ENCODE data around the gene COL6A2. TPM values are rescaled to one million over a fixed set of nuclear protein-coding genes. Genes with fewer than 3 reads are reported as not detected.

Gene COL6A2
- total and polyA plus RNA-seq, 4 experiments from 2014 or later: 0.77 to 25.7 (median 11.6) TPM

GRCh38 chr21:46115441-46116188, 17.7 kb downstream of the COL6A2 start:
- DNase-seq: no peak
- no peaks in the 10 kb centered on the region for H3K4me1 ChIP-seq (ENCODE audit: insufficient read depth, low read length)
- CTCF ChIA-PET (ENCODE audit: partially characterized antibody): no interaction called here
- no peaks in the 10 kb centered on the region for H3K27me3 Mint-ChIP-seq
- no peaks in the 10 kb centered on the region for H3K4me1 Mint-ChIP-seq
- no peak overlapping the region for H3K4me3 Mint-ChIP-seq
- no peak overlapping the region for H3K27ac Mint-ChIP-seq
- no peak overlapping the region for H3K4me3 ChIP-seq (ENCODE audit: low read length in 2 of 2)
- H3K36me3 ChIP-seq (ENCODE audit: insufficient read depth, low read length): no peaks in the 10 kb centered on the region
- peaks cover 0 to 7% of the 10 kb centered on the region in 2 donors for H3K9me3 ChIP-seq (ENCODE audit: control insufficient read depth in 1 of 2, low read length in 2 of 2)
- peaks cover 0 to 3% of the 10 kb centered on the region in 2 donors for H3K36me3 Mint-ChIP-seq
- intact Hi-C loops (cut with micrococcal nuclease): no loop called here
- POLR2A ChIA-PET (ENCODE audit: partially characterized antibody): no interaction called here
- H3K27me3 ChIP-seq (ENCODE audit: insufficient read depth, low read length): no peaks in the 10 kb centered on the region
- H3K27ac ChIP-seq (ENCODE audit: low read depth, low read length): no peak overlapping the region
- peaks cover 0 to 4% (median 0%) of the 10 kb centered on the region in 8 donors for H3K9me3 Mint-ChIP-seq

GRCh38 chr21:46116189-46116775, 18.4 kb downstream of the COL6A2 start:
- no peaks in the 10 kb centered on the region for H3K4me1 Mint-ChIP-seq
- H3K27me3 Mint-ChIP-seq: no peaks in the 10 kb centered on the region
- intact Hi-C loops (cut with micrococcal nuclease): no loop called here
- no peaks in the 10 kb centered on the region for H3K4me1 ChIP-seq (ENCODE audit: insufficient read depth, low read length)
- H3K27me3 ChIP-seq (ENCODE audit: insufficient read depth, low read length): no peaks in the 10 kb centered on the region
- peaks cover 0 to 3% of the 10 kb centered on the region in 2 donors for H3K36me3 Mint-ChIP-seq
- POLR2A ChIA-PET (ENCODE audit: partially characterized antibody): no interaction called here
- no peak overlapping the region for H3K4me3 Mint-ChIP-seq
- no peaks in the 10 kb centered on the region for H3K36me3 ChIP-seq (ENCODE audit: insufficient read depth, low read length)
- DNase-seq: no peak
- H3K27ac Mint-ChIP-seq: no peak overlapping the region
- H3K27ac ChIP-seq (ENCODE audit: low read depth, low read length): no peak overlapping the region
- H3K9me3 Mint-ChIP-seq: peaks cover 0 to 4% (median 0%) of the 10 kb centered on the region in 8 donors
- no peak overlapping the region for H3K4me3 ChIP-seq (ENCODE audit: low read length in 2 of 2)
- peaks cover 0 to 7% of the 10 kb centered on the region in 2 donors for H3K9me3 ChIP-seq (ENCODE audit: control insufficient read depth in 1 of 2, low read length in 2 of 2)
- CTCF ChIA-PET (ENCODE audit: partially characterized antibody): no interaction called here

GRCh38 chr21:46116776-46117585, 19.1 kb downstream of the COL6A2 start:
- ChIA-PET POLR2A (ENCODE audit: partially characterized antibody) (no interaction called here), CTCF (ENCODE audit: partially characterized antibody) (no interaction called here)
- Mint-ChIP-seq H3K9me3 (peaks cover 0 to 4% (median 0%) of the 10 kb centered on the region in 8 donors), H3K27ac (no peak overlapping the region), H3K4me1 (no peaks in the 10 kb centered on the region), H3K4me3 (no peak overlapping the region), H3K27me3 (no peaks in the 10 kb centered on the region), H3K36me3 (peaks cover 0 to 3% of the 10 kb centered on the region in 2 donors)
- H3K27ac ChIP-seq (ENCODE audit: low read depth, low read length): no peak overlapping the region
- no peak overlapping the region for H3K4me3 ChIP-seq (ENCODE audit: low read length in 2 of 2)
- peaks cover 0 to 7% of the 10 kb centered on the region in 2 donors for H3K9me3 ChIP-seq (ENCODE audit: control insufficient read depth in 1 of 2, low read length in 2 of 2)
- H3K27me3 ChIP-seq (ENCODE audit: insufficient read depth, low read length): no peaks in the 10 kb centered on the region
- H3K4me1 ChIP-seq (ENCODE audit: insufficient read depth, low read length): no peaks in the 10 kb centered on the region
- H3K36me3 ChIP-seq (ENCODE audit: insufficient read depth, low read length): no peaks in the 10 kb centered on the region
- no peak for DNase-seq
- intact Hi-C loops (cut with micrococcal nuclease): no loop called here

GRCh38 chr21:46117586-46118315, 19.8 kb downstream of the COL6A2 start:
- H3K4me3 ChIP-seq (ENCODE audit: low read length in 2 of 2): no peak overlapping the region
- Mint-ChIP-seq H3K27me3 (no peaks in the 10 kb centered on the region), H3K36me3 (peaks cover 0 to 3% of the 10 kb centered on the region in 2 donors), H3K9me3 (peaks cover 0 to 4% (median 0%) of the 10 kb centered on the region in 8 donors), H3K27ac (no peak overlapping the region), H3K4me1 (no peaks in the 10 kb centered on the region), H3K4me3 (no peak overlapping the region)
- H3K36me3 ChIP-seq (ENCODE audit: insufficient read depth, low read length): no peaks in the 10 kb centered on the region
- ChIA-PET POLR2A (ENCODE audit: partially characterized antibody) (no interaction called here), CTCF (ENCODE audit: partially characterized antibody) (no interaction called here)
- intact Hi-C loops (cut with micrococcal nuclease): no loop called here
- H3K9me3 ChIP-seq (ENCODE audit: control insufficient read depth in 1 of 2, low read length in 2 of 2): peaks cover 0 to 7% of the 10 kb centered on the region in 2 donors
- DNase-seq: no peak
- H3K27ac ChIP-seq (ENCODE audit: low read depth, low read length): no peak overlapping the region
- no peaks in the 10 kb centered on the region for H3K4me1 ChIP-seq (ENCODE audit: insufficient read depth, low read length)
- H3K27me3 ChIP-seq (ENCODE audit: insufficient read depth, low read length): no peaks in the 10 kb centered on the region

GRCh38 chr21:46118316-46119143, 20.6 kb downstream of the COL6A2 start:
- intact Hi-C loops (cut with micrococcal nuclease): no loop called here
- H3K4me1 ChIP-seq (ENCODE audit: insufficient read depth, low read length): no peaks in the 10 kb centered on the region
- no peaks in the 10 kb centered on the region for H3K27me3 Mint-ChIP-seq
- peaks cover 0 to 7% of the 10 kb centered on the region in 2 donors for H3K9me3 ChIP-seq (ENCODE audit: control insufficient read depth in 1 of 2, low read length in 2 of 2)
- H3K4me3 Mint-ChIP-seq: no peak overlapping the region
- no peak overlapping the region for H3K27ac Mint-ChIP-seq
- no peak overlapping the region for H3K27ac ChIP-seq (ENCODE audit: low read depth, low read length)
- POLR2A ChIA-PET (ENCODE audit: partially characterized antibody): no interaction called here
- no peaks in the 10 kb centered on the region for H3K27me3 ChIP-seq (ENCODE audit: insufficient read depth, low read length)
- H3K36me3 Mint-ChIP-seq: peaks cover 0 to 3% of the 10 kb centered on the region in 2 donors
- peaks cover 0 to 4% (median 0%) of the 10 kb centered on the region in 8 donors for H3K9me3 Mint-ChIP-seq
- no peaks in the 10 kb centered on the region for H3K4me1 Mint-ChIP-seq
- no peak for DNase-seq
- no peaks in the 10 kb centered on the region for H3K36me3 ChIP-seq (ENCODE audit: insufficient read depth, low read length)
- H3K4me3 ChIP-seq (ENCODE audit: low read length in 2 of 2): no peak overlapping the region
- CTCF ChIA-PET (ENCODE audit: partially characterized antibody): no interaction called here

GRCh38 chr21:46119144-46119636, 21.3 kb downstream of the COL6A2 start:
- Mint-ChIP-seq H3K4me3 (no peak overlapping the region), H3K27ac (no peak overlapping the region), H3K36me3 (peaks cover 0 to 3% of the 10 kb centered on the region in 2 donors), H3K4me1 (no peaks in the 10 kb centered on the region), H3K9me3 (peaks cover 0 to 1% (median 0%) of the 10 kb centered on the region in 8 donors), H3K27me3 (no peaks in the 10 kb centered on the region)
- H3K9me3 ChIP-seq (ENCODE audit: control insufficient read depth in 1 of 2, low read length in 2 of 2): peaks cover 0 to 7% of the 10 kb centered on the region in 2 donors
- intact Hi-C loops (cut with micrococcal nuclease): no loop called here
- H3K4me1 ChIP-seq (ENCODE audit: insufficient read depth, low read length): no peaks in the 10 kb centered on the region
- H3K36me3 ChIP-seq (ENCODE audit: insufficient read depth, low read length): no peaks in the 10 kb centered on the region
- DNase-seq: no peak
- ChIA-PET CTCF (ENCODE audit: partially characterized antibody) (no interaction called here), POLR2A (ENCODE audit: partially characterized antibody) (no interaction called here)
- H3K27ac ChIP-seq (ENCODE audit: low read depth, low read length): no peak overlapping the region
- H3K4me3 ChIP-seq (ENCODE audit: low read length in 2 of 2): no peak overlapping the region
- no peaks in the 10 kb centered on the region for H3K27me3 ChIP-seq (ENCODE audit: insufficient read depth, low read length)
